Eye (tissue), 1 donor: Measurements from ENCODE around the gene EGFR.

ENCODE experiments used
- DNase-seq: peaks from one replicate; pipeline ENCODE4 v3.0.0-alpha.2; 2015

EGFR gene

GRCh38 chr7:55018361-55019190 is at the start of gene EGFR:
Gene EGFR, plus strand, starts transcription at chr7:55019017. Its CDS starts 261 bp downstream, at chr7:55019278.
- peak; percentile 90 for DNase-seq

DNA sequence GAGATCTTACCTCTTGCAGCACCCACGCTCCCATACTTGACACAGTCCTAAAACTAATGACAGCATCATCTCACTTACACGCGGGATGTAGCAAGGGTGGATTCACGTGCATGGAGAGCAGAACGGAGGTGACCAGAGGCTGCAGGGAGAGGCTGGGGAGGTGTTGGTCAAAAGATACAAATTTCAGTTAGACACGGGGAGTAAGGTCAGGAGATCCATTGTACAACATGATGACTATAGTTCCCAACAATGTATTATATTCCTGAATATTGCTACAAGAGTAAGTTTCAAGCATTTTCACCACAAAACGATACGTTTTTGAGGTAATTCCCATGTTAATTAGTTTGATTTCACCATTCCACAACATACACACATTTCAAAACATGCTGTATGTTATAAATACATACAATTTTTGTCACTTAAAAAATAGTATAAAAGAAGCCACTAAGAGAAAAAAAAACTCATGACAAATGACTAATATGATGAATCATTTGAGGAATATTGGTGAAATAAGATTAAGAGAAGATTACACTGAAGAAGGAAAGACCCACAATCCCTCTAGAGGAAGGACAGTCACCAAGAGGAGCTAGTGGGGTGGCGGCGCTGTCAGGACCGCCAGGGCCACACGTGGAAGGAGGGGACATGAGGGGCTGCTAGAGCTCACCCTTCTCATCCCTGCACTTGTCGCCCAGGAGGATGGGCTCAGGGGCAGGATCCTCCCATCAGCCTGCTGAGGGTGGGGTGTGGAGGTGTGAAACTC is 49.4 kb upstream of the EGFR start:
- DNase-seq = no peak

GRCh38 chr7:54972733-54973294 is 46.0 kb upstream of the EGFR start:
- no peak for DNase-seq

- no peak for DNase-seq
Measured at GRCh38 chr7:54978364-54979116, 40.3 kb upstream of the EGFR start.

GRCh38 chr7:54980521-54980920 is 38.3 kb upstream of the EGFR start:
- DNase-seq = no peak

DNA sequence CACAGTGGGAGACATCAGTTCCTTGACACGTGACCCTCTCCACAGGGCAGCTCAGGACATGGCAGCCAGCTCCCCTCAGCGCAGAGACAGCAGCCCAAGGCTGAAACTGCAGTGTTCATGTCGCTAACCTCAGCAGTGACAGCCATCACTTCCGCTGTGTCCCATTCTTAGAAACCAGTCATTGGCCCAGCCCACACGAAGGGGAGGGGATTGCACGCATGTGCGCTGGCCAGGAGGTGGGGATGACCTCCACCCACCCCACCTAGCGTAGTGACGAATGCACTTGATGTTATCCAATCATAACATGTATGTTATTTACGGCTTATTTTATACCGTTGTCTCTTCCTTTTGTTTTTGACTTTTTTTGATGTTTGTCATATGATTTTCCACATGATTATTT is 36.9 kb upstream of the EGFR start:
- DNase-seq = no peak

DNA sequence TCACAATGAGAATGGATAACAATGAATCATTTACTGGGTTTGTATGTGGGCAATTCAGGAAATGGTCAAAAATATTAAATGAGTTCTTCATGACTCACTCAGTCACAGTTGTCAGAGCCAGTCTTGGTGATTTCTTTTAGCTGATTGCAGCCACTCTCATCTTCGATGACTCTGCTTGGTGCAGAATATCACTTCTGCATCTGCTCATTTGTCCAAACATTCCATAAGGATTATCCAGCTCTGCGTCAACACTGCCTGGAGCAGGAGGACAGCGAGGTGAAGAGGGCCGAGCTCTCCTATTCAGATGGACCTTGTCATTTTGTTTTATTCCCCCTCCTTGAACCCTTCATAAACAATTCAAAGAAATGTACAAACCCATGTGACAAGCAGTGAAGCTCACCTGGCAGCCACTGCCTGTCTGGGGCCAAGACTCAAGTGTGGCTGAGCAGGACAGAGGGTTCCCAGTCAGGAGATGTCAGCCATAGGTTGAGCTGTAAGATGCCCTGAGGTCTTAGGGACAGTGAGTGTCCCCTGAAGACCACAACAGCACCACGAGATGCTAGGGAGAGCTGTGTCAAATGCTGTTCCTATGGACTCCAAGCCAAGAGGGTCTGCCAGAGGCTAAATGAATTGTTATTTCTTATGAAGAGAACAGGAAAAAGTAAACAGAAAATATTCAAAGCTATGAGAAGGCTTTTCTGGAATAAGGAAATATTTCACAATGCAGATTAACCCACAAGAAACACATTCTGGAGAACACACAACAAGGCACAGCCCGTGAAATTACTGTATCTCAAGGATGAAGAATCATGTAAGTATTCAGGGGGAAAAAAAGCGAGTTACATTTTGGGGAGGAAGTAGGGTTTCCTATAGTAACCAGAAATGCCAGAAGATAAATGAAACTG is 33.1 kb upstream of the EGFR start:
- DNase-seq = peak; percentile 17

DNA sequence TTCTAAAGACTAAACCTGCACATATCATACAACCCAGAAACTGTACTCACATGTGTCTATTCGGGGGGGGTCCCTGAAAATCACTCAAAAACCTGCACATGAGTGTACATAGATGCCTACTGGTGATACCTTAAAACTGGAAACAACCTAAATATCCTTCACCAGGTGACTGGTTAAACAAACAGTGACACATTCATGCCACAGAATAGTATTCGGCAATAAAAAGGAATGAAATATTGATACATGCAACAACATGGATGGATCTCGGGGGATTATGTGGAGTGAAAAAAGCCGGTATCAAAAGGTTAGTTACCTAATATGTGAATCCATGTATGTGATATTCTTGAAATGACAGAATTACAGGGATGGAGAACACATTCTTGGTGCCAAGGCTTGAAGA is 32.1 kb upstream of the EGFR start:
- no peak for DNase-seq

DNA sequence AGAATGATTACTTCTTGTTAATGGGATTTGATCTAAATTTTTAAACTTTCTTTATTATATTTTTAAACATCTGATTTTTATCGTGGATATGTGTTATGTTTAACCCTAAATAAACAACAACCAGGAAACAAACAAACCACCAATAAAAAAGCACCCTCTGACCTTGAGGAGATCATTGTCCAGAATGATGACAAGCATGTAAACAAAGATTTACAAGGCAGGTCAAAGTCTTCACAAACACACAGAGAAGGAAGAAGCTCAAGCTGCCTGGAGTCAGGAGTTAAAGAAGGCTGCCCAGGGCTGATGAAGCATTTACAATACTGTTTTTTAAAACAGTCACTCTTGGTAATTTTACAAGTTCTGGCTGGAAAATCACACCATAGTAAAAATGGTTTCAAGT is 31.0 kb upstream of the EGFR start:
- no peak for DNase-seq

DNA sequence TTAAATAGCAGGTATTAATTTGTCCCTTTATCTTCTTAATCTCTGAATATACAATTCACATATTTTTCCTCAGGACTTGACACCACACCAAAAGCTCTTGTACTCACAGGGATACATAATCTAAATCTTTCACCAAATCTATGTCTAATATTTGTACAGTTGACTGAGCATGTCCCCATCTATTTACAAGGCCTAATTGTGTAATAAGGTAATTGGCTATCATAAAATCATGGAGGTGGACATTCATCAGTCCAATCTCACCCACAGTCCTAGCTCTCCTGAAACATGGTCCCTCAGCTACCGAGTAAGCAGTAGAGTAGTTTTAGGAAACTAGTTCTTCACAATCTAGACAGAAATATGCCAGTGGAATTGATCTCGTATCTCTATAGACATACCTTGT is 30.3 kb upstream of the EGFR start:
- no peak for DNase-seq

DNA sequence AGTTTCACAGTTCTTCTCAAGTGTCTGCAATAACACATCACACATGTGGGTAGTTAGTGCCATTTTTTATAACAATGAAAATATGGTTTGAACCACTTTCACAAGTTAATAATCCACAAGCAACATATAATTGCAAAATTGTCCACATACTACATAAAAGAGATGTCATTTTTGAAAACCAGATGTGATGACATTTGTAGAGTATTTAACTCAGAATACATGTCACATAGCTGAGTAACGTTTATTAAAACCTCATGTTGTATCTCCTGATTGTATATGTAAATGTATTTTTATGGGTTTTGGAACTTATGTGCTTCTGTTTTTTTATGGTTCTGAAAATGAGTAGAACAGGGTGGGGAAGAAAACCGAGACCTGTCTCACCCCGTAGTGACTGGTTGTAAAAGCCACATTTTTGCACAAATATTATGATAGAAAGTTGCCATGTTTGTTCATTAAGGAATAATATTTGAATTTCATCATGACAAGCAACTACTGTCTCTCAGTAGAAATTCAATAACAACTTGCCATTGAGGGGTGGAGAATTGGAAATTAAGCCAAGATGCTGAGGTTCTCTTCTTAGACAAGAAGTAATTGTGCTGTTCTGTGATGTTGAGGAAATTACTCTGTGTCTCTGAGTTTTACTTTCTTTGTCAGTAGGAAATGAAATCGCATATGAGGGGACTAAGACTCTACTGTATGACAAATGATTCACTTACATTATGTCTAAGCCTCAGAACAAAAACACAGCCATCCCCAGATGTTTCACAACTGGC is 29.2 kb upstream of the EGFR start:
- DNase-seq = no peak

GRCh38 chr7:54991341-54991740 is 27.5 kb upstream of the EGFR start:
- no peak for DNase-seq

GRCh38 chr7:54992871-54993475 is 25.8 kb upstream of the EGFR start:
- no peak for DNase-seq

GRCh38 chr7:54995166-54995565 is 23.7 kb upstream of the EGFR start:
- DNase-seq = no peak

DNA sequence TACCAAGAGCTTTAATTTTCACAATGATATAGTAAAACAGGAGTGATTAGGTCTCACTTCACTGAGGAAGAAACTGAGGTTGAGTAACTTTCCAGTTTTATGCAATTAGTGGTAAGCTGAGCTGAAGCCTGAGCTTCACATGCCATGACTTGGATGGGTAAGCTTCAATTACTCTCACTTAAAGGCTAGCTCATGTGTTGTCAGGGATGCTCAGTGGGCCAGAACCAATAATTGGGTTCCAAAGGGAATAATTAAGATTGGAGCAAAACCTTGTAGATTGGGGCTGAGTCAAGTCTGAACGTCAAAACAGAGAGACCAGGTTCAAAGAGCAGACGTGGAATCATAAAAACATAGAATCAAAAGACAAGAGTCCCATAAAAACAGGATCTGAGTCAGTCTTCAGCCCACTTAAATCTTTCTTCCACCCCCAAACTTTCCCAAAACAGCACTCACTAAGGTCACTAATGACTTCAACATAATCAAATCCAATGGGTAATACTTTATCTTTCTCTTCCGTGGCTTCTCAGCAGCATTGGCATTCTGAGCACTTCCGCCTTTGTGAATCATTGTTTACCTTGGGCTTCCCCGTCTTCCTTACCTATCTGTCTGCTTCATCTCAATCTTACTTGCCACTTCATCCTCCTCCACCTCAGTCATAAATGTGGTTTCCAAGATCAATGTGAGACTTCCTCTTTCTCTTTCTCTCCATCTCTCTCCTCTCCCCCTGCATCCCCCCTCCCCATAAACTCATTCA is 23.0 kb upstream of the EGFR start:
- DNase-seq = no peak

- DNase-seq = no peak
Measured at GRCh38 chr7:54996391-54996790, 22.4 kb upstream of the EGFR start.

DNA sequence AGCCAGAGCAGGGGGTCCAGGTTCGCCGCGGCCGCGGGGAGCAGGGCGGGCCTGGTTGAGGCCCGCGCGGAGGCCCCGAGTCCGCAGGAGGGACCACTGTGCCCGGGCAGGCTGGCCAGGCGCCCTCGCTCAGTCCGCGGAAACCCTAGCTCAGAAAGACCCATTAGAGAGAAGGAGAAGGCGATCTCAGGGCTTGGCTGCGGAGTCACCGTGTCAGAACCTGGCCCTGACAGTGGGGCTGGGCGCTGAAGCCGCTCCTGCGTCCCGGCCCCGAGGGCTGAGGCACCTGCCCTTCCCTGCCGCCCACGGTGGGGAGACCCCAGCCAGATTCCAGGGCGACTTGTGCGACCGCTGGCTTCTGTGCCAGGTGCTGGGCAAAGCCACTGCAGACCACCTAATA is 14.2 kb upstream of the EGFR start:
- DNase-seq = no peak

DNA sequence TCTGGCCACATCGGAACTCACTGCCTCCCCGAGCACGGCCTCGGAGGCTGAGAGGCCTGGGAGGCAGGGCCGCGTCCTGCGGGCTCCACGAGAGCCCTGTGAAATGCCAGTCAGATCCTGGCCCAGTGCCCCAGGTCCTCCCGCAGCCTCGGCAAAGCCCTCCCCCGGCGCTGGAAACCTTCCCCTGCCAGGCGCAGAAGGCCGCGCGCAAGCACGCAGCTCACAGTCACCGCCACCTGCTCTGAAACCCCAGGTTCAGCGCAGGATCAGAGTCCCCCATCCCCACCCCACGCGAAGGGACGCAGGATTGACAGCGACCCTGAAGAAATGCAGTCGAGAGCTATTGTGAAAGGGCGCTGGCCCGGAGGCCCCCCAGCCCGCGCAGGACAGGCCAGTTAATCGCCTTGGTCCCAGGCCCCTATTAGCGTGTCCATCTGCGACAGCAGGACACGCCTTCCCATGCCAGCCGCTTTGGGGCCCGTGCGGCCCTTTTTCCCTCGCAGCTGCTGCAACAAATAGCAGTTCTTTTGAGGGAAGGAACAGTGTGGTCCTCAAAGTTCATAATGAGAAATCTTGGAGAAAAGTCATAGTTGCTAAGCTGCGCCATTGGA is 13.5 kb upstream of the EGFR start:
- peak; percentile 47 for DNase-seq

DNA sequence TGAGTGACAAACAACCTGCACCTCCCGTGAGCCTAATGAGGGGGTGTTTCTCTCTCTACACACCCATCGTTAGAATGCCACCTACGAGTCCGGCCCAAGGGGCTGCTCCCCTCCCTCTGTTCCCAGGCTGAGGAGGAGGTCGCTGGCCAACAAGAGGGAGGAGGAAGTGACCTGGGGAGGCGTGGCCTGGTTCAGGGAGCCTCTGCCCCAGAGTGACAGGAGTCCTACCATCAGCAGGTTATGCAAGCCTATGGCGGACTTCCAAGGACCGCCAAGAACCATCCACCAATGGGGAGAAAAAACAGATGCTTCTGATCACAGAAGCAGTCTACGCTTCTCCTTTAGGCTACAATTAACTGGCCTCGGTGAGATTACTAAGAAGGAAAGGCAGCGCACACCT is 12.3 kb upstream of the EGFR start:
- DNase-seq = no peak

- no peak for DNase-seq
Measured at GRCh38 chr7:55013851-55014250, 5.0 kb upstream of the EGFR start.
